GM18909 (cell line): ENCODE results near the gene CD83.
"Not testable (repeated sequence)": the region's sequence is repeated elsewhere in the genome, so short reads cannot be mapped to it uniquely, and the experiment has no call there.

Experiments used
- ATAC-seq: cut with Tn5 transposase; IDR thresholded peaks from one replicate; pipeline ENCODE4 v1.9.1; 2021; ENCODE audit warnings: mild to moderate bottlenecking; ENCODE audit not compliant: unreplicated experiment, poor library complexity

The CD83 gene

GRCh38 chr6:14117158-14118090 is at the start of gene CD83:
CD83 (plus strand) TSS chr6:14117772; CDS start chr6:14117812, 40 bp downstream.
- ATAC-seq = peak; percentile 75

GRCh38 chr6:14068133-14068532 is 49.4 kb upstream of the CD83 start:
- ATAC-seq = no peak

- no peak for ATAC-seq
These were observed 48.9 kb upstream of the CD83 start for GRCh38 chr6:14068623-14069022.

- no peak for ATAC-seq
These were observed 47.1 kb upstream of the CD83 start for GRCh38 chr6:14070457-14070856.

GRCh38 chr6:14072084-14072483 is 45.5 kb upstream of the CD83 start:
- ATAC-seq = no peak

GRCh38 chr6:14073561-14074354 is 43.8 kb upstream of the CD83 start:
- ATAC-seq = not testable (repeated sequence)

- ATAC-seq = no peak
These were observed 43.0 kb upstream of the CD83 start for GRCh38 chr6:14074476-14075094.

- peak; percentile 66 for ATAC-seq
These were observed 42.5 kb upstream of the CD83 start for GRCh38 chr6:14075095-14075503.

- ATAC-seq = no peak
These were observed 40.2 kb upstream of the CD83 start for GRCh38 chr6:14077193-14077867.

- ATAC-seq = no peak
These were observed 38.1 kb upstream of the CD83 start for GRCh38 chr6:14079433-14079832.

GRCh38 chr6:14079971-14080370 is 37.6 kb upstream of the CD83 start:
- ATAC-seq = no peak

GRCh38 chr6:14081126-14081525 is 36.4 kb upstream of the CD83 start:
- no peak for ATAC-seq

GRCh38 chr6:14082771-14083170 is 34.8 kb upstream of the CD83 start:
- ATAC-seq = no peak

GRCh38 chr6:14083262-14083661 is 34.3 kb upstream of the CD83 start:
- no peak for ATAC-seq

- no peak for ATAC-seq
These were observed 33.8 kb upstream of the CD83 start for GRCh38 chr6:14083751-14084150.

- ATAC-seq = no peak
These were observed 33.2 kb upstream of the CD83 start for GRCh38 chr6:14084388-14084787.

- no peak for ATAC-seq
These were observed 32.3 kb upstream of the CD83 start for GRCh38 chr6:14085176-14085787.

GRCh38 chr6:14086701-14087100 is 30.9 kb upstream of the CD83 start:
- ATAC-seq = no peak

GRCh38 chr6:14088600-14089192 is 28.9 kb upstream of the CD83 start:
- ATAC-seq = no peak
